GM10847 (cell line): ENCODE data around the gene GNAZ.

Experiments used
- POLR2A ChIP-seq: IDR thresholded peaks from 2 replicates; pipeline ENCODE4 v1.6.1; 2011; ENCODE audit not compliant: insufficient read length; ENCODE audit errors: extremely low read depth

The GNAZ gene

GRCh38 chr22:23069502-23070357 lies 589 bp upstream of the GNAZ start:
- TF ChIP-seq POLR2A: no peak

- no peak for TF ChIP-seq POLR2A
Measured at GRCh38 chr22:23071230-23072076, 1.1 kb downstream of the GNAZ start.

GRCh38 chr22:23072077-23072910 lies 2.0 kb downstream of the GNAZ start:
- TF ChIP-seq POLR2A: no peak

GRCh38 chr22:23072911-23073491 lies 2.7 kb downstream of the GNAZ start:
- no peak for TF ChIP-seq POLR2A

GRCh38 chr22:23073526-23074229 lies 3.4 kb downstream of the GNAZ start:
- no peak for TF ChIP-seq POLR2A

GRCh38 chr22:23074451-23074850 lies 4.1 kb downstream of the GNAZ start:
- TF ChIP-seq POLR2A: no peak

- no peak for TF ChIP-seq POLR2A
Measured at GRCh38 chr22:23075050-23075449, 4.7 kb downstream of the GNAZ start.

- no peak for TF ChIP-seq POLR2A
Measured at GRCh38 chr22:23075525-23076216, 5.4 kb downstream of the GNAZ start.

- no peak for TF ChIP-seq POLR2A
Measured at GRCh38 chr22:23076896-23077572, 6.7 kb downstream of the GNAZ start.

GRCh38 chr22:23077627-23078461 lies 7.5 kb downstream of the GNAZ start:
- TF ChIP-seq POLR2A: no peak

GRCh38 chr22:23078462-23078787 lies 8.1 kb downstream of the GNAZ start:
- TF ChIP-seq POLR2A: no peak

GRCh38 chr22:23079240-23079768 lies 9.0 kb downstream of the GNAZ start:
- TF ChIP-seq POLR2A: no peak
